OCI-LY1 (cell line): ENCODE results near the gene TMED4.

Experiments
- H2AFZ ChIP-seq: fragments of 200-600 bp; sonication (generic), shearing (Covaris generic); 2 replicates; pipeline ENCODE4 v1.6.0; 2014; ENCODE audit warnings: antibody characterized with exemption, mild to moderate bottlenecking, low read length
- H3F3A ChIP-seq: fragments of 200-600 bp; sonication (generic), shearing (Covaris generic); 2 replicates; pipeline ENCODE4 v1.6.0; 2014; ENCODE audit warnings: mild to moderate bottlenecking, antibody characterized with exemption, low read length, moderate library complexity; ENCODE audit not compliant: insufficient read depth
- H3K27ac ChIP-seq: fragments of 200-600 bp; sonication (generic); 2 replicates; pipeline ENCODE4 v1.5.1; 2014; ENCODE audit warnings: low read length, mixed run types, mild to moderate bottlenecking, low read depth; ENCODE audit not compliant: poor library complexity, severe bottlenecking
- H3K27me3 ChIP-seq: fragments of 200-600 bp; sonication (generic); 2 replicates; pipeline ENCODE4 v1.6.0; 2014; ENCODE audit warnings: antibody characterized with exemption, mild to moderate bottlenecking, low read length, moderate library complexity; ENCODE audit not compliant: insufficient read depth
- H3K36me3 ChIP-seq: fragments of 200-600 bp; sonication (generic); 2 replicates; pipeline ENCODE4 v1.6.1; 2014; ENCODE audit warnings: mild to moderate bottlenecking, antibody characterized with exemption, low read length, moderate library complexity, mixed read lengths; ENCODE audit not compliant: insufficient read depth
- H3K4me1 ChIP-seq: fragments of 200-600 bp; sonication (generic); 2 replicates; pipeline ENCODE4 v1.5.1; 2014; ENCODE audit warnings: mild to moderate bottlenecking, low read length, moderate library complexity; ENCODE audit not compliant: insufficient read depth, severe bottlenecking
- H3K4me2 ChIP-seq: fragments of 200-600 bp; sonication (generic), shearing (Covaris generic); 2 replicates; pipeline ENCODE4 v1.6.1; 2014; ENCODE audit warnings: low read length
- H3K4me3 ChIP-seq: fragments of 200-600 bp; sonication (generic); 2 replicates; pipeline ENCODE4 v1.5.1; 2014; ENCODE audit warnings: low read length, low read depth, mild to moderate bottlenecking, mixed read lengths; ENCODE audit not compliant: poor library complexity, severe bottlenecking
- H3K79me2 ChIP-seq: fragments of 200-600 bp; shearing (Covaris generic); 2 replicates; pipeline ENCODE4 v1.6.1; 2016; ENCODE audit warnings: mixed run types, low read length, mixed read lengths; ENCODE audit not compliant: insufficient read depth
- H3K9ac ChIP-seq: fragments of 200-600 bp; sonication (generic), shearing (Covaris generic); 2 replicates; pipeline ENCODE4 v1.6.1; 2014; ENCODE audit warnings: mild to moderate bottlenecking, low read length, mixed read lengths
- H3K9me2 ChIP-seq: fragments of 200-600 bp; sonication (generic), shearing (Covaris generic); 2 replicates; pipeline ENCODE4 v1.6.1; 2014; ENCODE audit warnings: low read depth, mild to moderate bottlenecking, low read length, mixed read lengths
- H3K9me3 ChIP-seq: fragments of 200-600 bp; shearing (Covaris generic); 2 replicates; pipeline ENCODE4 v1.6.1; 2014; ENCODE audit warnings: low read length, mixed read lengths
- H4K20me1 ChIP-seq: fragments of 200-600 bp; sonication (generic), shearing (Covaris generic); 2 replicates; pipeline ENCODE4 v1.6.0; 2016; ENCODE audit warnings: mild to moderate bottlenecking, low read length; ENCODE audit not compliant: insufficient read depth
- EZH2 ChIP-seq: fragments of 200-600 bp; sonication (generic), shearing (Covaris generic); IDR thresholded peaks from 2 replicates; pipeline ENCODE4 v1.8.0; 2017; ENCODE audit warnings: borderline replicate concordance, mixed run types, mild to moderate bottlenecking, antibody characterized with exemption, low read length, moderate library complexity, mixed read lengths
- TF ChIP-seq, protein P1 (sequence below): fragments of 200-600 bp; sonication (generic), shearing (Covaris generic); IDR thresholded peaks from 2 replicates; pipeline ENCODE4 v1.5.1; 2017; ENCODE audit warnings: mild to moderate bottlenecking, antibody characterized with exemption, low read length, moderate library complexity, mixed read lengths

The TMED4 gene

GRCh38 chr7:44534087-44534486 lies 47.9 kb downstream of the TMED4 start:
- no peaks in the 10 kb centered on the region for H3F3A ChIP-seq
- no peaks in the 10 kb centered on the region for H3K9me3 ChIP-seq
- H3K27me3 ChIP-seq = peaks cover under 1% of the 10 kb centered on the region; the same call in 1 of the 2 replicates
- H3K9me2 ChIP-seq = no peaks in the 10 kb centered on the region
- no peaks in the 10 kb centered on the region for H3K36me3 ChIP-seq
- H3K79me2 ChIP-seq = no peaks in the 10 kb centered on the region
- H2AFZ ChIP-seq = no peak overlapping the region
- no peaks in the 10 kb centered on the region for H3K4me1 ChIP-seq
- TF ChIP-seq, protein P1, sequence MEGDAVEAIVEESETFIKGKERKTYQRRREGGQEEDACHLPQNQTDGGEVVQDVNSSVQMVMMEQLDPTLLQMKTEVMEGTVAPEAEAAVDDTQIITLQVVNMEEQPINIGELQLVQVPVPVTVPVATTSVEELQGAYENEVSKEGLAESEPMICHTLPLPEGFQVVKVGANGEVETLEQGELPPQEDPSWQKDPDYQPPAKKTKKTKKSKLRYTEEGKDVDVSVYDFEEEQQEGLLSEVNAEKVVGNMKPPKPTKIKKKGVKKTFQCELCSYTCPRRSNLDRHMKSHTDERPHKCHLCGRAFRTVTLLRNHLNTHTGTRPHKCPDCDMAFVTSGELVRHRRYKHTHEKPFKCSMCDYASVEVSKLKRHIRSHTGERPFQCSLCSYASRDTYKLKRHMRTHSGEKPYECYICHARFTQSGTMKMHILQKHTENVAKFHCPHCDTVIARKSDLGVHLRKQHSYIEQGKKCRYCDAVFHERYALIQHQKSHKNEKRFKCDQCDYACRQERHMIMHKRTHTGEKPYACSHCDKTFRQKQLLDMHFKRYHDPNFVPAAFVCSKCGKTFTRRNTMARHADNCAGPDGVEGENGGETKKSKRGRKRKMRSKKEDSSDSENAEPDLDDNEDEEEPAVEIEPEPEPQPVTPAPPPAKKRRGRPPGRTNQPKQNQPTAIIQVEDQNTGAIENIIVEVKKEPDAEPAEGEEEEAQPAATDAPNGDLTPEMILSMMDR = no peak
- no peak for TF ChIP-seq EZH2
- H3K4me3 ChIP-seq = no peak overlapping the region
- no peak overlapping the region for H3K27ac ChIP-seq
- H3K9ac ChIP-seq = no peak overlapping the region
- no peak overlapping the region for H3K4me2 ChIP-seq
- H4K20me1 ChIP-seq = no peaks in the 10 kb centered on the region

GRCh38 chr7:44533301-44534055 lies 48.6 kb downstream of the TMED4 start:
- H3K4me2 ChIP-seq = no peak overlapping the region
- H3K4me3 ChIP-seq = no peak overlapping the region
- TF ChIP-seq, protein P1 = no peak
- no peak for TF ChIP-seq EZH2
- no peaks in the 10 kb centered on the region for H3K36me3 ChIP-seq
- no peak overlapping the region for H2AFZ ChIP-seq
- no peaks in the 10 kb centered on the region for H3K4me1 ChIP-seq
- H3K27ac ChIP-seq = no peak overlapping the region
- H3F3A ChIP-seq = no peaks in the 10 kb centered on the region
- no peaks in the 10 kb centered on the region for H4K20me1 ChIP-seq
- no peak overlapping the region for H3K9ac ChIP-seq
- no peaks in the 10 kb centered on the region for H3K79me2 ChIP-seq
- H3K9me2 ChIP-seq = no peaks in the 10 kb centered on the region
- H3K9me3 ChIP-seq = no peaks in the 10 kb centered on the region
- H3K27me3 ChIP-seq = no peaks in the 10 kb centered on the region; the same call in 1 of the 2 replicates

DNA sequence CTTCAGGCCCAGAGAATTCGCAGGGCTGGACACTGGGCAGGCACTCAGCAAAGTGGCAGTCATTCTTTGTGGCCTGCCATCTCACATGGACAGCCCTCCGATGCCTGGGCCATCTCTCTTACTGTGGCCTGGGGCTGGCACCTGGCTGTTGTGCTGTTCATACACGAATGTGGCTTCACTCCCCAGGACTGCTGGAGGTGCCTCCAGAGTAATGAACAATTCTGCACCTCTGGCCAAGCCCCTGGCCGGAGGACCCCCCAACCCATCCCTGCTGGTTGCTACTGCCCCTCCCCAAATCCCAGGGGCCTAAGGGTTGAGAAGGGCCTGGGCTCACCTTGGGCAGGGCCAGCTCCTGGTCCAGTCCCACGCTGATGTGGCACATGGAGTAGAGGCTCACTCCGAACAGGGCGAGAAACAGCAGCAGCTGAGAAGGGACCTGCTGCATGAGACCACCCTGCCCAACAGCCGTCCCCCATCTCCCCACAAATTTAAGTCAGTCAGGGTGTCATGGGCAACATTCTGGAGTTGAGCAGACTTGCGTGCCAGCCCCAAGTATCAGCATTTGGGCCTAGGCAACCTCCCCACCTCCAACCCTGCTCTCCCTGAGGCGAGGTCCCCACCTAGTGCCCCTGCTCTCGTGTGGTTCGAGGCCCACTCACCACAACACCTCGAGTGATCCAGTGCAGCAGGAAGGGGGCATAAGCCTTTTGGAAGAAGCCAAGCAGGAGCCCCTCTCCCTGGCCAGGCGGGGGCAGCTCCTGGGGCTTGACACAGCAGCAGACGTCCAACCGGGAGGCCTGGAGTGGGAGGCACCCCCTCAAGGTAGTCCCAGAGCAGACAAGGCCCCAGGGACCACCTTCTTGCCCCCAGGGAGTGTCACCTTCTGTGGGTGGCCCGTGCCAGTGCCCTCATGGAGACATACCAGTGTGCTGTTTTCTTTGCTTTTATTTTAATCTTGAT lies 50.3 kb downstream of the TMED4 start:
- Histone ChIP-seq H3K9me3 (no peaks in the 10 kb centered on the region), H3K4me3 (no peak overlapping the region), H2AFZ (no peak overlapping the region), H3K9ac (no peak overlapping the region), H3K4me1 (no peaks in the 10 kb centered on the region), H3F3A (no peaks in the 10 kb centered on the region), H3K36me3 (no peaks in the 10 kb centered on the region), H3K9me2 (no peaks in the 10 kb centered on the region), H3K79me2 (no peaks in the 10 kb centered on the region), H4K20me1 (no peaks in the 10 kb centered on the region), H3K4me2 (no peak overlapping the region), H3K27ac (no peak overlapping the region), H3K27me3 (no peaks in the 10 kb centered on the region; the same call in 1 of the 2 replicates)
- TF ChIP-seq EZH2 = no peak
- TF ChIP-seq, protein P1 = no peak
